GM18526 (cell line): ENCODE results near the gene FBN2.

Experiments used
- POLR2A ChIP-seq: IDR thresholded peaks from 3 replicates; pipeline ENCODE4 v1.6.1; 2011; ENCODE audit not compliant: insufficient read length; ENCODE audit errors: extremely low read depth

The FBN2 gene

DNA sequence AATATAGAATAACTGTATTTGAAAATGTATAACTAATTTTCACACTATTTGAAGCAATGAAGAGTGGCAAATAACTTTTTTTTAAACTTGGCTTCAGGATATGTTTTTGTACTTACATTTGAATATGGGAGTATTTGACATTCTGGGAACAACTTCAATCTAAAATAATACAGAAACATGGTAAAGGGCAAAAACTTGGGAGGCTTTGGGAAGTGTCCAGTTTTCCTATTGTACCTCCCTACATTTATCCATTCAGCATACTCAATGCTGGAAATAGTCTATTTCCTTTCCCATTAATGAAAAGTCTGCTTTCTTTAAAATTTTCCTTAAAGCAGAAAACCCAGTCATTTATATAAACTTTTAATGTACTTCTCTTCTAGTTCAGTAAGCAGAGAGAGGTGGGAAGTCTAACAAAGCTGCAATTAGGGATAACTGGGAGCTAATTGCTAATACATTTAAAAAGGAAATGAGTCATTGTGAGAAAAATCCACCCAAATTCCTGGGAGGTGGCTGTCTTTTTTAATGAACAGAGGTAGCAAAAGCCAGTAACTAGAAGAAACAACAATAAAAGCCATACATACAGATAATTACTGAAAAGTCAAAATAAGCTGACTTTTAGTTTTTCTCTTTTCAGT is 128.8 kb downstream of the FBN2 start:
- TF ChIP-seq POLR2A, result no peak

DNA sequence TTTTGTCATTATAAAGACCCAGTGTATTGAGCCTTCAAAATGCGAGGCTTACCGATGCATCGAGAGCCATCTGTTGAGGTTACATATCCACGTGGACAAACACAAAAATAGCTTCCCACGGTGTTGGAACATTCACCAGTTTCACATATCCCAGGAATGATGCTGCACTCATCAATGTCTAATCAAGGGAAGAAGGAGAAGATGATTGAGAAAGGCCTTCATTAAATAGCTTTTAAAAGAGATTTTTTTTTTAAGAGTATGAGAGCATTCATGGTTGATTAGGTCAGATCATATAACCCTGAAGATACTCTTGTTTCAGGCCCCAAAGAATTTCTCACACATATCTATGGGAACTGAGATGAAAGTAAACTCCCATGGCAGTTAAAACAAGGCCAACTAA is 129.4 kb downstream of the FBN2 start:
- no peak for TF ChIP-seq POLR2A

DNA sequence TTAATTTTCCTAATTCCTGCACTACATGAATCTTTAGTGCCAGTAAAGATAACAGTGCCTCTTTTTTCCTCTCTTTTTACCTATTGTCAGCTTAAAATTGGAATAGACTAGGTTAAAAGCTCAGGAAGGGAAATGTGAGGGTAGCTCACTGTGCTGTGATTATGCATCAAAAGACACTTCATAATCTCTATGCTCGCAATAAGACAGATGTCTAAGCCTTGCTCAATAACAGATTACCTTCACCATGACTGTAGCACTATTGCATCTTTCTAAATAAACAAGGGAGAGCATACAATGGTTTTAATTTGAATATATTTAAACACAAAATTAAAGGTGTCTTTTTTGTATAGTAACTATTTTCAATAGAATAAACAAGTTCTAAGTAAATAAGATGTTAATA is 130.1 kb downstream of the FBN2 start:
- TF ChIP-seq POLR2A, result no peak

DNA sequence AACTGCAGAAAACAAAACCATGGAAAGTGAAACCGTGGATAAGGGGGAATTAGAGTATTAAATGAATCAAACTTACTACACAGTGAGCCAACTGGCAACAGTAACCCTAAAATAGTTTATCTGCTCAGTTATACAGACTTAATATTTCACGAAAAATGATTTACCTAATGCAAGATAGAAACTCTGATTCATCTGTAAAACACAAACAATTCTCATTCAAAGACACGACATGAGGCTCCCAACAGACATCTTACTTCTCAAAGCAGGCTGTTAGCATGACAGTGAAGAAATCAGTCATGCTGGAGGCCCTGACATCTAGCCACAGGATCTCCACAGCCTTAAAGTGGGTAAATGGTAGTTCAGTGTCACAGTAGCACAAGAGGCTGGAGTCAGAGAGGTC is 131.2 kb downstream of the FBN2 start:
- TF ChIP-seq POLR2A, result no peak

DNA sequence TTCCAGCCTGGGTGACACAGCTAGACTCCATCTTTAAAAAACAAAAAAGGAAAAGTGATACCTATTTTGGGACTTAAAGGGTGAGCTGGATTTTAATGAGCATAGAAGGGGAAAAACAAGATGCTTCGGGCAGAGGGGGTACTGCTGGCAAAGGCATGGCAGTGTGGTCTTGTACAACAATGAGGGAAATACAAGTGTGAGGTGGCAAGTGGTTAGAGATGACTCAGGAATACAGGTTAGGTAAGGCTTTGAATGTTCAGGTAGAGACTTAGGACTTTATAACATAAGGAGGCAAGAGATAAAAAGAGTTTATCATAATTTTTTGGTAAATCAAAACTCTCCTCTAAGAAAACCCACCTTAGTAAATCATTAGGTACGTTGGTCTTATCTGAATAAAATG is 132.9 kb downstream of the FBN2 start:
- no peak for TF ChIP-seq POLR2A

DNA sequence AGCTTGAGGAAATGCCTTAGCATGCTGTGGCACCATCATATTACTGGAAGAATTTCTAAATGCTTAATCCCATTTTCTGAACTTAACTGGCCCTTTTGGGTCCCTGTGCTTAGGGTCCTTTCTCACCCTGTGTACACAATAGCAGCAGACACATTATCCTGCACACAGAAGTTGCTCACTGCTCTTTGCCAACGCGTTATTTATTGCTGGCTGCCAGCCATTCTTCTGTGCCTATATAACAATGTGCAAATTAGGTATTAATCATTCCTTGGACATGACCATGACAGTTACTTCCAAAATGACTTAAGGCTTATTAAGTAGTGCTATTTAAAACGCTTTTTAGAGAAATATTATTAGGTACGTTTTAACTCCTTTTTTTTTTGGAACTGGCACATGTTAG is 134.7 kb downstream of the FBN2 start:
- no peak for TF ChIP-seq POLR2A

DNA sequence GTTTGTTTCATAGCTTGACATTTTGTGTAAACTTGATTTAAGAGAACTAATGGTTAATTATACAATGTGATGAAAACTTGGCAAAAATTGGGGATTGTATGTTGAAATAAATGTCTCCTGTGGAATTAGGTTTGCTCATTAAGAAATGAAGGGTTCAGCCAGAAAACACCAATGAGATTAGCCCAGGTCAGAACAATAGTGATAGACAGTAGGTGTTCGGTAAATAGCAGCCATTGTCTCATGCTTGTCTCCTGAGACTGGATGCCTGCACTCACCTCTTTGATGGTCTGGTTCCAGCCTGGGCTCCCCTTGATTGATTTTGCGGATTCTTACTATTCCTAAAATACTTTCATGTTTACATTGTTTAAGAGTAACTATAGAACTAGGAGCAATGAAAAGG is 135.5 kb downstream of the FBN2 start:
- no peak for TF ChIP-seq POLR2A

DNA sequence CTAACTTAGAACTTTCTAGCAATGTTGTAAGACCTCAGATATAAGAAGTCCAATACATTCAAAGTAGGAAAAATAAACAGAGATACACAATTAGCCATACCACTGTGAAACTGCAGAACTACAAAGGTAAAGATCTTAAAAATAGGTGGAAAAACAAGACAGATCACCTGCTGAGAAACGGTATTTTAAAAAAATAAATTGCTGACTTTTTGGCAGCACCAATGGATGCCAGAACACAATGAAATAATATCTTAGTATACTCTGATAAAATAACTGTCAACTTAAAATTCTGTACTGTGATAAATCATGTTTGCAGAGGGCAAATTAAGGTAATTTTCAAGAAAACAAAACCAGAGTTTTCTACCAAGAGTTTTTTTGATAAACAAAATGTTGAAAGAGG is 138.9 kb downstream of the FBN2 start:
- no peak for TF ChIP-seq POLR2A

DNA sequence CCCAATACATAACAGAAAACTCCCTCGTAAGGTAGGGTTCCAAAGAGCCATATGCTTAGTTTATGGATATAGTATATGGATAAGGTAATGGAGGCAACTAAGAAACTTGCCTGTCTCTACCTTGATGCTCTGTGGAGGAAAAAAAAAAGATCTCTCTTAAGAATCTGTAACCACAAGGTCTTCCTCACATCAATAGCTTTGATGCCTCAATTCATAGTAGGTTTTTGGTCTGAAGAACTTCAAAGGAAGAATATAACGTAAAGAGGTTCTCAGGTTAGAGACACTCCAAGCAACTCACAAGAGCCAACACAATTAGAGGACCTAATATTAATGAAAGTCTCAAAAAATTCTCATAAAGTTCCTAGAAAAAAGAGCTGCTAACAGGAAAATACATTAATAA is 140.2 kb downstream of the FBN2 start:
- TF ChIP-seq POLR2A, result no peak

DNA sequence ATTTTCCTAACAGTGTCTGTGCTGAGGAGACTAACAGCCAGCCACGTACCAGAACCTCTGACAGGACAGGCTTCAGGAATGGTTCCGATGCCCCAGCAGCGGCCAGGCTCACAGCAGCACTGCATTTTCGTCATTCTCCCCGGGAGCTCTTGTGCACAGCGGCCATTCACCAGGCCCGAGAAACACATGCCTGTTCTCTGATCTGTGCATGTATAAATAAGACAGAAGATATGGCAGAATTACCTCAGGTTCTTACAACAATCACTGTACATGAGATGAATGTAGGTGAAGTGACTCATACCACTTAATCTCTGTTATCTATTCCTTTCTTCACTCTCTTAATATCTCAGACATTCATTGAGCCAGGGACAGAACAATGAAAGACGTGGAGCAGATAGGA is 143.0 kb downstream of the FBN2 start:
- no peak for TF ChIP-seq POLR2A

DNA sequence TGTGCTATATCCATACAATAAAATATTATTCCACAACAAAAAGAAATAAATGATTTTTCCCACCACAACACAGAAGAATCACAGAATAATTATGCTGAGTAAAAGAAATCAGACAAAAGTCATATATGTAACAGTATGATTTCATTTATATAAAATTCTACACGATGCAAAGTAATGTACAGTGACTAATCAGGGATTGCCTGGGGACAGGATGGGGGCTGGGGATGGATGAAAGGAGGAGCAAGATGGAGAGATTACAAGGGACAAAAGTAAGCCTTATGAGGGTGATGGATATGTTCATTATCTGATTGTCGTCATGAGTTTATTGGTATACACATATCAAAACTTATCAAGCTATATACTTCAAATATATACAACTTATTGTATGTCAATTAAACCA is 154.0 kb downstream of the FBN2 start:
- no peak for TF ChIP-seq POLR2A

DNA sequence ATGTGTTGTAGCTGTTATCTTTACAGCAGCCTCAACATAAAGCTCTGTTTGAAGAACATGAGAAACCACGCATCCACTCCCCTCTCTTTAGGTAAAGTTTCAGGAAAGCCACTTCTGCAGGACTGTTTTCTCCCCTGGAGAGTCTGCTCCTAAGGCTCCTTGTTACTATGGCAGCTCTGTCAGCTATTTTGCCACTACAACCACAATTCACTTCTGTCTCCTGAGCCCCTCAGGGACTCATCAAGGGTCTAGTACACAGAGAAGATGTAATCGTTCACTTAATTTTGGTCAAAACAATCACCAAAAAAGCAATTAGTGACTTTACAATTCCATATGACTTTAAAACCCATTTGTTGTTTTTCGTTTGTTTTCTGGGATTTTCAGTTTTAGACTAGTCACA is 157.7 kb downstream of the FBN2 start:
- TF ChIP-seq POLR2A, result no peak

DNA sequence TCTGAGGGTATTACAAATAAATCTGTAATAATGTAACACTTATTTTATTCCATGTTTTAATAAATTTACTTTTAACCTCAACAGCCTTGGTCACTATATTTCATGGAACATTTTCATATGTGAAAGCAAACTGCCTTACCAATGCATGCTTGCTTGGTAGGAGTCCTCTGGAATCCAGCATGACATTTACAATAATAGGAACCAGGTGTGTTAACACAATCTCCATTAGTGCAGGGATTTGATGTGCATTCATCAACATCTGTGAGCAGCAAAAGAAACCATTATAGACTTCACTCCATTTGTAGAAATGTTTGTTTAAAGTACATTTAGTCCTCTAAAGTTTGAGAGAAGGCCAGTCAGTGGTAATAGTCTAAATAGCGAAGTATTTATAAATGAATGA is 159.4 kb downstream of the FBN2 start:
- no peak for TF ChIP-seq POLR2A

DNA sequence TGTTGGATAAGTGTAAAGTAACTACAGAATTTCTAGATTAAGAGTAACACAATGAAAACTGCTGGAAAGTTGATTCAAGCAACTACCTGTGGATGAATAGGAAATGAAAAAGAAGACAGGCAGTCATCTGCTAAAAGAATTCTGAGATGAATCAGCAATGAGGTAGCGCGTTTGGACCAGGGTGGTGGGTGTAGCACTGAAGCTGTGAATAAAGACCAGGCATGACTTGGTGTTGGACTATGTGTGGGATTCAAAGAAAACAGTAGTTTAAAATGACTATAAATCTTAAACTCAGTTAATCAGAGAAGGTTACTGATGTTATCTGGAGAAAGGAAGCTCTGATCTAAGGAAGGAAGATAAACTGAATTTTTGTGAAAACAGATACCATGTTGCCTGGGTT is 159.8 kb downstream of the FBN2 start:
- TF ChIP-seq POLR2A, result no peak

DNA sequence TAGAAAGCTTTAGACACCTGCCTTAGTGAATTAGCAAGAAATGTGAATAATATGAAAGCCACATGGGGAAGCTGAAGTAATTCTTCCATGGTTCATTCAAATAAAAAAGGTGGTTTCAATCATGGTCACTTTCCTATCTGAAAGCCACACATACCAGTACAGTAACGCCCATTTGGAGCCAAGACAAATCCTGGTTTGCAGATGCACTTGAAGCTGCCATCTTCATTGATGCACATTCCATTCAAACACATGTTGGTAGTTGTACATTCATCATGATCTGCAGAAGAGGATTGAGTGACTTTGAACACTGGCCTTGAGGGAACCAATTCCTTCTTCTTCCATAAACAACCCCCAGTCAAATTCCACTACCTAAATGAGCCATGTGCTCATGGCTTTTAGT is 161.5 kb downstream of the FBN2 start:
- no peak for TF ChIP-seq POLR2A

DNA sequence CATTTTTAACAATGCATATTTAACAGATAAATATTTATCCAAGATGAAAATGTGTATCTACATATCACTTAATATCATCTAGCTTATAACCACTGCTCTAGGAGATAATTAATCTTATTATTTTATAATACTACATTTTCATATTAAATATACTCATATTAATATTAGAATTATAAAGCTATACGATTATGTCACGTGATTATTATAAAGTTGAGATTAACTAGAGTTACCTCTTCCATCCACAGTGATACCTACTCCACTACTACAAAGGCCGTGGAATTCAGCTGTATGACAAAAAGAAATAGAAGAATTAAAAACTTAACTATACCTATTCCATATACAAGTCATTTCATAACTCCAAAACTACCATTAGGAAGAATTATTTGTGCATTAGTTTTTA is 171.9 kb downstream of the FBN2 start:
- TF ChIP-seq POLR2A, result no peak

DNA sequence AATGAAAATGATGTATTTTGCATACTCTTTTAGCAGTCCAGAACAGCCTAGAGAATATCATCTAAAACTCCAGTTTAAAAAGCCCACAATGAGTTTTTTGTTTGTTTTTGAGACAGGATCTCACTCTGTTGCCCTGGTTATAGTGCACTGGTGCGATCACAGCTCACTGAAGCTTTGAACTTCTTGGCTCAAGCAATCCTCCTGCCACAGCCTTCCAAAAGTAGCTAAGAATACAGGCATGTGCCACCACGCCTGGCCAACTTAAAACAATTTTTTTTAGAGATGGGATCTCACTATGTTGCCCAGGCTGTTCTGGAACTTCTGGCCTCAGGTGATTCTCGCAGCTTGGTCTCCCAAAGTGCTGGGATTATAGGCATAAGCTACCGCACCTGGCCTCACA is 175.7 kb downstream of the FBN2 start:
- no peak for TF ChIP-seq POLR2A

DNA sequence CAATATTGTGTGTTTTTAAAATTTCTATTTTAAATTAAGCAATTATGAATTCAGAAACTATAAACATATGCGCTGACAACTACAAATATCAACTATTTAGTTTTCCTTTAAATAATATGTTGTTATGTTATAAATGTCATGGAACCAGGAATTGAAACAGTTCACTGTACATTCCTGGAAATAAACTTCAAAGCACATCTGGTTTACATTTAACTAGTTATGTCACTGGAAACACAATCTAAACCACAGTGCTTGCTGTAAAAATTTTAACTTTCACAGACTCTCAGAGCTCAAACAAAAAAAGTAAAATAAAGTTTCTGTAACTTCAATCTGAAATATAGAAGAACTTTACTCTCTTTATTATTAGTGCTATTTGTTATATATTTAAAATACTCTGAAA is 179.2 kb downstream of the FBN2 start:
- TF ChIP-seq POLR2A, result no peak
